Peyer's patch (tissue), 4 donors: ENCODE results near the gene RHOXF2B.

Experiments
- POLR2A ChIP-seq, 2 donors: fragments of 450-650 bp; IDR thresholded peaks; one replicate each; pipeline ENCODE4 v1.5.1; 2017; ENCODE audit warnings: antibody characterized with exemption in 2 of 2, mild to moderate bottlenecking in 2 of 2, moderate library complexity in 2 of 2
- TF ChIP-seq, protein P1 (sequence below), 6 experiments: fragments of 450-650 bp in 4 of 6; fragments of 200-600 bp in 2 of 6; sonication (generic) in 1 of 6; IDR thresholded peaks; one replicate each; pipeline ENCODE4 v1.5.1; 2017 to 2019; ENCODE audit warnings: antibody characterized with exemption in 6 of 6, mild to moderate bottlenecking in 3 of 6, moderate library complexity in 1 of 6

DNA sequence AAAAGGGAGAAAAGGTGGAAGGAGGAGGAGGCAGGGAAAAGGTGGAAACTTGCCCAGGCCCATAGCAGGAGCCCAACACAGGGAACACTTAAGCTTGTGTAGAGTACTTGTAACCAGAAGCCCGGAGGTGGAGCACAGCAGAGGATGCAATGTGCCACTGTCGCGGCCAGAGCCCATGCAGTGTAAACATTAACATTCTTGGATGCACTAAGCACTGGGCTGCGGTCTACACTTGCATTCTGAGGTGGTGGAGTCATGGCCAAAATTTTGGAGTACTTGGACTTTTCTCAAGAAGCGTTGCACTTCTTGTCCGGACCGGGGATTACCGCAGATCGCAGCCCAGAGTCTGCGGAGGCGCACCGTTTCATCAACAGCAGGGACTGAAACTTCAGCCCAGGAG is 42.7 kb upstream of the RHOXF2B start:
- TF ChIP-seq, protein P1, sequence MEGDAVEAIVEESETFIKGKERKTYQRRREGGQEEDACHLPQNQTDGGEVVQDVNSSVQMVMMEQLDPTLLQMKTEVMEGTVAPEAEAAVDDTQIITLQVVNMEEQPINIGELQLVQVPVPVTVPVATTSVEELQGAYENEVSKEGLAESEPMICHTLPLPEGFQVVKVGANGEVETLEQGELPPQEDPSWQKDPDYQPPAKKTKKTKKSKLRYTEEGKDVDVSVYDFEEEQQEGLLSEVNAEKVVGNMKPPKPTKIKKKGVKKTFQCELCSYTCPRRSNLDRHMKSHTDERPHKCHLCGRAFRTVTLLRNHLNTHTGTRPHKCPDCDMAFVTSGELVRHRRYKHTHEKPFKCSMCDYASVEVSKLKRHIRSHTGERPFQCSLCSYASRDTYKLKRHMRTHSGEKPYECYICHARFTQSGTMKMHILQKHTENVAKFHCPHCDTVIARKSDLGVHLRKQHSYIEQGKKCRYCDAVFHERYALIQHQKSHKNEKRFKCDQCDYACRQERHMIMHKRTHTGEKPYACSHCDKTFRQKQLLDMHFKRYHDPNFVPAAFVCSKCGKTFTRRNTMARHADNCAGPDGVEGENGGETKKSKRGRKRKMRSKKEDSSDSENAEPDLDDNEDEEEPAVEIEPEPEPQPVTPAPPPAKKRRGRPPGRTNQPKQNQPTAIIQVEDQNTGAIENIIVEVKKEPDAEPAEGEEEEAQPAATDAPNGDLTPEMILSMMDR (IDR thresholded peaks at IDR 0.05) = no peak
- no peak for TF ChIP-seq POLR2A (IDR thresholded peaks at IDR 0.05)
